Frontal cortex (tissue), 4 donors: ENCODE data around the gene HDAC10. TPM values are rescaled to one million over a fixed set of nuclear protein-coding genes. Genes with fewer than 3 reads are reported as not detected.
A peak's percentile ranks its signal among the peaks of the same experiment; 100 is the strongest.

ENCODE experiments used
- DNase-seq, 2 donors: peaks; one replicate each; pipeline ENCODE4 v3.0.0; 2012; ENCODE audit warnings: low spot score in 2 of 2
- FAIRE-seq: peaks from 2 replicates; lab custom pipeline; 2012; peaks lifted over from hg19 to GRCh38; lab: Jason Lieb, UNC
- total RNA-seq: library from RNA; depleted of rRNA; stranded (reverse); fragments of >200 nt; gene quantifications from one replicate; pipeline ENCODE4 v1.2.3, GENCODE V29; 2014
- donor health status: control.
- donor health status: control.
- donor health status: control.

HDAC10 gene
- total RNA-seq, 1 donor from 2014 or later = 16.7 TPM

DNA sequence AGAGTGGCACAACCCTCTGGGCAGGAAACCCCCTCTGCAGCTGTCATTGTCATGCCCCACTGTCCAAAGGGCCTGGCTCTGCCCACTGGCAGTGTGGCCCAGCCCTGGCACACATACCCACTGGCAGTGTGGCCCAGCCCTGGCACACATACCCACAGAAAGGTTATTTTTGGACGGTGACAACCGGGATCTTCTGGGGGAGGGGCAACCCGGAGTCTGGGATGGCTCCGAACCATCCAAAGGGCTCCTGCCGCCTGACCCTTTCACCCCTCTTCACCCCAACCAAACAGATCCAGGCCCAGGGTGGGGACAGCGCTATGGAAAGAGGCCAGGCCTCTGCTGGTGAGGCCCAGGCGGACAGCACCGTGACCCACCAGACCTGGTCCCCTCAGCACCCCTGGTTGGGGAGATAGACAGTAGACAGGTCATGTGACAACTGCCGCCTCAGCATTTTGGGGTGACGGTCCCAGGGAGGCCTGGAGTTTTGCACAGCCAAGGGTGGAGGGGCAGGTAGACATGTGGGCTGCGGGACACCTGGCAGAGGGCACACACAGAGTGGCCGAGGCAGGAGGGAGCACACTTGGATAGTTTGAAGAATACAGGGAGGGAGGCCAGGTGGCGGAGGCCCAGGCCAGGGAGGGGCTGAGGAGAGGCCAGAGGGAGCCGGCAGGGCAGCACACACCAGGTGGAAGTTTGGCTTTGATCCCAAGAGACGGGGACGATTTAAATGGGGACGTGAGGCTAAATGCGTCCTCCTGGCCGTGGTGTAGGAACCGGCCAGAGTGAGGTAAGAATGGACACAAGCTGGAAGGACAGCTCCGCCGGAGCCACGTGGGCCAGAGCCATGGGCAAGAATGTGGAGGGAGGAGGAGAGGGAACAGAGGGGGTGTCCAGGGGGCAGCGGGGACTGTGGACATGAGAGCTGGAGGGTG lies 7.6 kb upstream of the HDAC10 start:
- no peak for DNase-seq
- FAIRE-seq = no peak

DNA sequence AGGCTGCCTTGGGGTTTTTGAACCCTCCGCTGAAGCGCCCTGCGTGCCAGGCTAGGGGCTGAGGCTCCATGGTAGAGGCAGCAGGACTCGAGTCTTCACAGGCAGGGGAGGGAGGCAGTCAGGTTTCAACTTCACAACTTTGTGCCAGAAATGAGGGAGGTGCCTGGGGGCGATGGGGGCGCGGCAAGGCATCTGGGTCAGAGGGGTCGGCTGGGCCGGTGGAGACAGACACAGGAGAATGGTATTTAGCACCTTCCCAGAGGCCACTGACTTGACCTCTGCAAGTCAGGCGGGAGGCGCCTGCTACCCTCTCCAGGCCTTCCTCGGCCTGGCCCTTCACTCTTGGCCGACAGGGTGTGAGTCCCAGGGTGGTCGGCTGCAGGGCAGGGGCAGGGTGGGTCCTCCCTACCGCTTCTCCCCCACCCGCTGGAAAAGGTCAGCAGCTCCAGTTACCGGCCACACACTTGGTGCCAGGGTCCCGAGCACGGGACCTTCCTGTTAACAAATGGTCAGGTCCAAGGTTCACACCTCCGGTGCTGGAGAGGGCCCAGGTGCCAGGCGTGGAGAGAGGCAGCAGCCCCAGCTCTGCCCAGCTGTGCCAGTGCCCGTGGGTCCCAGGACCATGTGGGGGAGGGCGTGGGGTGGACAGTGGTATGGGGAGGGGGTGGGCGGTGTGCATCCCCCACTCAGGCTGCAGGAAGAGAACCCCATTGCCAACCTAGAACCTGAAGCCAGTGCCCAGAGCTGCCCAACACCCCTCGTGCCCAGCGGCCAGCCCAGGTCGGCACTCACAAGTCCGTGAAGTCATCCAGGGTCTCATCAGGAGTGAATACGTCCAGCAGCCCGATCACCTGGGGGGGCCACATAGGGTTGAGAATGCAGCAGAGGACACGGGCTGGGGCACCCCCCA lies 6.6 kb upstream of the HDAC10 start:
- no peak for FAIRE-seq

DNA sequence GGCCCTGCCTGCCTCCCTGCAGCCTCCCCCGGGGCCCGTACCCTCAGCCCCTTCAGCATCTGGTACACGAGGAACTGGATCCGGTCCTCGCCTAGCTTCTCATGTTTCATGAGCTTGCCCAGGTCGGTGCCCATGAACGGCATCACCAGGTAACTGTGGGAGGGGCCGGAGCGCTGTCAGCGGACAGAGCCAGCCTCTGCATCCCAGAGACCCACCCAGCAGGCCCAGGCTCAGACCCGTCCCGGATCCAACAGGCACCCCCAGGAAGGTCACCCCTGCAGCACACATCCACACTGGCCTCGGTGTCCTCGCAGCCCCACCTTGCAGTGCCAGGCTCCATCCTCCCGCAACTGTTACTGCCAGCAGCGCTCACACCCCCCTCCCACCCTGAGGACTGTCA lies 6.0 kb upstream of the HDAC10 start:
- DNase-seq (no peak), FAIRE-seq (no peak)

More for the DNA sequence above, 6.6 kb upstream of the HDAC10 start:
- no peak for DNase-seq

DNA sequence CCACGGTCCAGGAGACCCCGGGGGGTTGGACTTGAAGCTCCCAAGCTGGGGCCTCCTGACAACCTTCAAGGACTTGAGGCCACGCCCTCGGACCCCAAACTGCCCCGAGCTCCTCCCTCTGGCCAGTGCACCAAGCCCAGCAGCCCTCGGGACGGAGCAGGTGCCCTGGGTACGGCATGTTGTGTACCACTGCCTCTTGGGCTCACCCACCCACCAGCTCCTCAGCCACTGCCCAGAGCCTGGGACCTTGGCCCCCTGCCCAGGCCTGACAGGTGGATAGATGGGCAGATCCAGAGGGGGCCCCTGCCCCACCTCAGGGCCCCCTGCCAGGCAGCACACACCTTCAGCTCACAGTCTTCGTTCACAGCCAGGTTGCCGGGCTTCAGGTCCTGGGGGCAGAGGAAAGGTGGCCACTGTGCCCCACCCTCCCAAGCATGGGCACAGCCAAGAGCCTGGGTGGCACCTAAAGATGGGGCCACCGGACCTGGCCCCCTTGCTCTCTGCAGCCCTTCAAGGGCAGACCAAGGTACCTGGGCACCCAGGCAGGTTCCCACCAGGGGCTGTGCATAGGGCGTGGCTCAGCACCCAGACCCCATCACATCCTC lies 5.3 kb upstream of the HDAC10 start:
- no peak for DNase-seq
- FAIRE-seq = no peak

DNA sequence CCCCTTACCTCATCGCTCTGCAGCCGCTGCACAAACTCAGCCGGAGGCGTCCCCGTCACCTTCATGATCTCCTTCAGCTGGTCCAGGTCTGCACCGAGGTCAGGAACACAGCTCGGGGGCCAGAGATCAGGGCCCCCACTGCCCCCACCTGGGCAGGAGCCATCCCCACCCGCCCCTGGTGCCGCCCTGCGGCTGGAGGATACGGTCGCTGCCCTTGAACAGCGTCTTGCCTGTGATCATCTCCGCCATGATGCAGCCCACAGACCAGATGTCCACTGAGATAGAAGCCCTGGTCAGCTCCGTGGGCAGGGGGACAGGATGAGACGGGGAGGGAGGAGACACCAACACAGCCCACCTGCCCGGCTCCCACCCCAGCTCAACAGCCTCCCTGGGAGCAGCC lies 4.5 kb upstream of the HDAC10 start:
- FAIRE-seq (no peak), DNase-seq (no peak)

DNA sequence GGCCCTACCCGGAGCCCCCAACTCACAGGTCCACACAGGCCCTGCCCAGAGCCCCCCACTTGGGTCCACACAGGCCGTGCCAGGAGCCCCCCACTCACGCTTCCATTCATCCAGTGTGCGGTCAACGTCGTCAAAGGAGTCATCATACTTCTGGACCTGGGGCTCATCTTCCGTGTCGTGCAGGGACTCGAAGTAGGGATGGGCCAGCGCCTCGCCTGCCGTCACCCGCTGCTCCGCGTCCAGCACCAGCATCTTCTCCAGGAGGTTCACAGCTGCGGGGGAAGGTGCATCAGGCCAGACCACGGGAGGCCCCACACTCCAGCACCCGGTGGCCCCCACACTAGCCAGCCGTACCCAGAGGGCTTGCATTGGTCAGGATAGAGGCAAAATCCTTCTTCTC lies 4.0 kb upstream of the HDAC10 start:
- FAIRE-seq (no peak), DNase-seq (no peak)

DNA sequence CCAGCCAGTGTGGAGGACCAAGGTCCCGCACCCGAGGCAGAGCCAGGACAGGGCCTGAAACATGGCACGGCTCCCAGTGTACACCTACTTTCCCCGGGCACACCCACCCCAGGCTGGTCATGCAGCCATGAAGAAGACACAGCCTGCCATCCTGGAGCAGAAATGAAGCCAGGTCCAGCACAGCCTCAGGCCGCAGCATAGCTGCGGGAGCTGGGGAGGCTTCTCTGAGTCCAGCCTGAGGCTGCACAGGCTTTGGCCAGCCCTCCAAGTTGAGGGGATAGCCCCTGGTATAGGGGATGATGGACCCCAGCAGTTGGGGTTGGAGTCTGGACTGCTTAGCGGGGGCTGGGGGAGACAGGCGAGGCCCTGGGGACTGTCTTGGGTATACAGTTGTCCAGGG lies 2.9 kb upstream of the HDAC10 start:
- FAIRE-seq = no peak
- no peak for DNase-seq

DNA sequence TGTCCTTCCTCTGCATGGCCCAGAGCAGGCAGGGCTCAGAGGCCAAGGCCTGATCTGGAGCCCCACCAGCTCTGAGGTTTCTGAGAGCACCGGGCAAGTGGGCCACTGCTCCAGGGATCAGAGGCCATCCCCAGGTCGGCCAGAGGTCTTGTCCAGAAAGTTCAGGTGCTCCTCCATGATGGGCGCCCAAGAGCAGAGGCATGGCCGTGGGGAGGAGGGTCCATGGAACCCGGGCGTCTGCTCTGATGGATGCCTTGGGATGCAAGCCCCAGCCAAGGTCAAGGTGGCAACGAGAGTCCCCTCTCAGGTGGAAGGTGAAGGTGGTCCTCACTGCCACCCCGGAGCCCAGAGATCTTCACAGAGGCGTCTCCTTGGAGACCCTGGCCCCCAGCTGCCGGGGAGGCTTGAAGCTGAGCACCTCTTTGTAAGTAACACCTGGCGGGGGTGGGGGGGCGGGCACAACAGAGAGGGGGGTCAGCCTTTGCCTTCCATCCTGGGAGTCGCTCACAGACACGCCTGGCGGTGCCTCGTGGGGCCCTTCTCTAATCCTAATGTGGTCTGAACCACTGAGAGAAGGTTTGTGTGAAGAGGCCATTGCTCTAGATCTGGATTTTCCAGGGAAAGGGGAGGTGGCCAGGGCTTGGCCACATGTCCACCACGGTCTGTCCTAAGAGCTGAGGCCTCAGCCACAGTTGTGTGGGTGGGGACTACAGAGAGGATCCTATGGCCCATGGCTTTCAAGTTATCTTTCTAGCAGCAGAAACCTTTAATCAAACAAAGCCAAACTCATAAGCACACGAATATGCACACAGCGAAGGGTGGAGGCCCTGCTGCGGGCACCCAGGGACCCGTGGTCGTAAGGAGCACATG lies 2.2 kb upstream of the HDAC10 start:
- FAIRE-seq = no peak
- no peak for DNase-seq

DNA sequence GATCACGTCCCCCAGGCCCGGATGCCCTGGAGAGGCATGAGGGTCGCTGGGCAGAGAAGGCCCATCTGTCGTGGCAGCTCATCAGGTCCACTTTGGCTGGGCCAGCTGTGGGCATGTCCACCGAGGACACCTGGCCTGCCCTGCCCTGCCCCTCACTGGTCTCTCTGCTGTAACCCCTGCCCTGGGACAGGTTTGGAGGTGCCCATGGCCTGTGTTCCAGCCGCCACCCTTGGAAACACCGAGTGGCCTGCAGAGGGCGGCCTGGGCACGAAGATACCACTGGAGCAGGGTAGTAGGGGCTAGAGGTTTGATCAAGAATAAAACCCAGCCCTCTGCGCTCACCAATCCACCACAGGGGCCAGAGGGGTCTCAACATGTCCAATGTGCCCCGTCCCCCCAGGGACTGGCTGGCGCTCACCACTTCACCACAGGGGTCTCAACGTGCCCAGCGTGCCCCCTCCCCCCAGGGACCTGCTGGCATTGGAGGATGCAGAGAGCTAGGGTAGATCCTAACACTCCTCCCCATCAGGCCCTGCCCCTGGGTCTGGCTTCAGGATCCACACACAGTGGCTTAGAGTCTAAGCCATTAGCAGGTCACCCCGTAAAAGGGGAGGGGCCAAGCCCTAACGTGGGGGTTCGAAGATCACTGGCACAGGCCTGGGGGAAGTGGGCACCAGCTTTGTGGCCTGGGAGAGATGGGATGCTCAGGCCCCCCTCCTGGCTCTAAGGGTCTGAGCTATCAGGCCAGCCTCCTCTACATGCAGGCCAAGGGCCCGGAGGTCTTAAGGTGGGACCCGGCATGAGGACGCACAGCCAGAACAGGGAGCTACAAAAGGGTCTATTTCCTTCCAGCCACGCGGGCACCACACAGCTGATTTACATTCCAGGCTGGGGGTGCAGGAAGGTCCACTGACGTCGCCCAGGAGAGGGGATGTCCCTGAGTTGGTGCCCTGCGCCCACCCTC lies 1.3 kb upstream of the HDAC10 start:
- DNase-seq (peak in 1 of 2 donors; percentile 75), FAIRE-seq (no peak)

DNA sequence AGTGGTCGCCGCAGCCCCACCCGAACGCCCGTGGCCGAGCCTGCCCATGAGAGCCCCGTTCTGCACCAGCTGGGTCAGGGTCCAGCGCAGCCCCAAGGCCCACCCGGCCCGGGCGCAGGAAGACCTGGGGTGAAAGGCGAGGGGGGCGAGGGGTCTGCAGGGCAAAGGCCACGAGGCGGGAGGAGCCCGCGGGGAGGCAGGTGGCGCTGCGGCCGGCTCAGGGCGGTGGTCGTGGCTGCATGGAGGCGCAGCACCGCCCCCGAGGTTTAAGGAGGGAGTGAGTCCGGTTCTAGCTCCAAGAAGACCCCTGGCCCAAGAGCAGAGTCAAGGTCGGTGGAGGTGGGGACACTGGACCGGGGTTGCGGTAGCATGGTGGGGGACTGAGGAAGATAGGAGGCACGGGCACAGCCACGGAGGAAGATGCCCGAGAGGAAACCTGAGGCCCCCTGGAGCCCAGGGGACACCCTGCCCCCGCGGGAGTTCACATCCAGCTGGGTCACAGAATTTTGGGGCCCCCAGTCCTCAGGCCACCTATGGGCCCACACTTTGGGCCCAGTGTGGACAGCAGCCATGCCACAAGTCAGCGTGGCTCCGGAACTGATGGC lies 514 bp upstream of the HDAC10 start:
- FAIRE-seq (no peak), DNase-seq (no peak)

DNA sequence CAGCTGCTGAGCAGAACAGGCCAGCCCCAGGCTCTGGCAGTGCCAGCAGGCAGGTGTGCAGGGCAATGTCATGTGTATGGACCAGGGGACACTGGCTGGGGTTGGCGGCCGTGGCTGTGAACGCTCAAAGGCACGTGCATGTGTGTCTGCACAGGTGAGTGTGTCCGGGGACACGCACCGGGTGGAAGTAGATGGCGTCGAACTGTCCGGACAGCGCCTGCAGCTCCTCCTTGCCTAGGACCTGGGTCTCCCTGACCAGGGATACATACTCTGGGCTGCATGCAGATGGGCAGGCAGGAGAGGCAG lies 863 bp downstream of the HDAC10 start:
- FAIRE-seq (no peak), DNase-seq (no peak)

DNA sequence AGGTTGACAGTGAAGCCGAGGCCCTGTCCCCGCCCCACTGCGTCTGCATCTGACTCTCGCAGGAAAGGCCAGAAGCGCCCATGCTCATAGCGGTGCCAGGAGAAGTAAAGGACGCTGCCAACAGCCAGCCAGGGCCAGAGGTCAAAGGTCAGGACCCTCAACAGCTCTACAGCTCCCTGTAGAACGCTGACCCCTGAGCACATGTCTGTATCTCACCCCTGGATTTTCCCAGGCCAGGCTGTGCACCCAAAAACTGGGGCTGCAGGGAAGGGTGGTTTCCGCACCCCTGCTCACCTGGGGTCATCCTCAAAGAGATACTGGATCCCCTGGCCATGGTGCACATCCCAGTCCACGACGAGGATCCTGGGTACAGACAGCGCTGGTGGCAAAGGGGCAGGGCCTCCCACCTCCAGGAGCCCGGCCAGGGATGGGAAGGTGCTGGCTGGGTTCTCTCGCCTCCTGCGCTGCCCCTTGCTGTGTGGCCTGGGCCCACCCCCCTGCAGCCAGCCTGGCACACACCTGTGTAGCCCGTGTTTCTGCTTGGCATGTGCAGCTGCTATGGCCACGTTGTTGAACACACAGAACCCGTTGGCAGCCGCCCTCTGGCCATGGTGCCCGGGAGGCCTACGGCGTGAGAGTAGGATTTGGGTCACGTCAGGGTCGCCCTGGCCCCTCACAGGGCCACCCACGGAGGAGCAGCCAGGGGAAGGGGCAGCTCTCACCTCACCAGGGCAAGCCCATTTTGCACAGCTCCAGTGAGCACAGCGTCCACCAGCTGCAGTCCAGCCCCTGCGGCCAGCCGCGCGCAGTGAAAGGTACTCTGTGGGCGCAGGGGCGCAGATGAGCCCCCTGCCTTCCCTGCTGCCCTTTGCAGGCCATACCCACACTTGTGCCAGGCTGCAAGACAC lies 1.5 kb downstream of the HDAC10 start:
- no peak for FAIRE-seq
- no peak for DNase-seq

DNA sequence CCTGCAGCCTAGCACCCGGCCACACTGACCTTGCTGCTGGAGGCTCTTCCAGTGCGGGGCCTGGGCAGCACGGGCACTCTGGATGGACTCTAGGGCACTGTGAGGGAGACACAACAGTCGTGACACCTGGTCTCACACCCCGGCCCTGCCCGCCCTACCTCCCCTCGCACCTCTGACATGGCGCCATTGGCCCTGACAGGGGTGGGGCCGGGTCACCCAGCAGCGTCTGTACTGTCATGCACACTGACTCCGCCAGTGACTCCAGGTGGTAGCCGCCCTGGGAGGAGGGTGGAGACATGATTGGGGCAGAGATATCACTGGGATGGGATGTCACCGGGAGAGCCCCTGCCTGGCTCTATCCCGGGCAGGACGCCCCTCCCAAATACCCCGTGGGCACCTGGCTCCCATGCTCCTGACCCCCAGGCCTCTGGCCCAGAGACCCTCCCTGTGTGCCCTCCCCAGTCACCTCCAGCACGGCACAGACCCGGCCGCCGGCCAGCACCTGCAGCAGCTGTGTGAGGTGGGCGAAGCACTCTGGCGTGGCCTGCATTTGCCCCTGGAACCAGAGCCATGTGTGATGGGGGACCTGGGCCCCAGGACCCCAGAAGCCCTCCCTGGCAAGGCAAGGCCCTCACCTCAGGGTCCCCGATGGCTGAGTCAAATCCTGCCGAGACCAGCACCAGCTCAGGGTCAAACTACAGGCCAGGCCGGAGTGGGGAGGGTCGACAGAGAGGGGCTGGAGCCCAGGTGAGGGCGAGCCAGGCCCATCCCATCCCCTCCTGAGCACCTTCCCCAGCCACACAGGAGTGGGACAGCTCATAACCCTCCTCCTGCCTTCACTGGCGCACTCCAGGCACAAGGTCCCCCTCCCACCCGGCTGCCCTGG lies 2.6 kb downstream of the HDAC10 start:
- DNase-seq (no peak), FAIRE-seq (no peak)

DNA sequence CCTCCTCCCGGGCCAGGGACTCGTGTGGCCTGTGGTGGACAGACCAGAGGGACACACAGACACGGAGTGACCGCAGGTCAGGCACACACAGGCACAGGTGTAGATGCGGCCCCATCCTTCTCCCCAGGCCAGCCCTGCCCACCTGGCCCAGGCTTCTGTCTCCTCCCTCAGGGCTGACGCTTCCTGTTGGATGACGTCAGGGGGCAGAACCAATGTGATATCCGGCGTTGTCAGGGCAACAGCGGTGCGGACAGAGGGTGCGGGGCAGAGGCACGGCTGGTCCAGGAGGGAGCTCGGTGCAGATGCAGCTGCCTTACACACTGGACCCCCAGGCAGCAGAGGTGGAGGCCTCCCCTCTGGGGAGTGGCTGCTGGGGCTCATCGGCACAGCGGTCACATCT lies 3.3 kb downstream of the HDAC10 start:
- DNase-seq = no peak
- no peak for FAIRE-seq

DNA sequence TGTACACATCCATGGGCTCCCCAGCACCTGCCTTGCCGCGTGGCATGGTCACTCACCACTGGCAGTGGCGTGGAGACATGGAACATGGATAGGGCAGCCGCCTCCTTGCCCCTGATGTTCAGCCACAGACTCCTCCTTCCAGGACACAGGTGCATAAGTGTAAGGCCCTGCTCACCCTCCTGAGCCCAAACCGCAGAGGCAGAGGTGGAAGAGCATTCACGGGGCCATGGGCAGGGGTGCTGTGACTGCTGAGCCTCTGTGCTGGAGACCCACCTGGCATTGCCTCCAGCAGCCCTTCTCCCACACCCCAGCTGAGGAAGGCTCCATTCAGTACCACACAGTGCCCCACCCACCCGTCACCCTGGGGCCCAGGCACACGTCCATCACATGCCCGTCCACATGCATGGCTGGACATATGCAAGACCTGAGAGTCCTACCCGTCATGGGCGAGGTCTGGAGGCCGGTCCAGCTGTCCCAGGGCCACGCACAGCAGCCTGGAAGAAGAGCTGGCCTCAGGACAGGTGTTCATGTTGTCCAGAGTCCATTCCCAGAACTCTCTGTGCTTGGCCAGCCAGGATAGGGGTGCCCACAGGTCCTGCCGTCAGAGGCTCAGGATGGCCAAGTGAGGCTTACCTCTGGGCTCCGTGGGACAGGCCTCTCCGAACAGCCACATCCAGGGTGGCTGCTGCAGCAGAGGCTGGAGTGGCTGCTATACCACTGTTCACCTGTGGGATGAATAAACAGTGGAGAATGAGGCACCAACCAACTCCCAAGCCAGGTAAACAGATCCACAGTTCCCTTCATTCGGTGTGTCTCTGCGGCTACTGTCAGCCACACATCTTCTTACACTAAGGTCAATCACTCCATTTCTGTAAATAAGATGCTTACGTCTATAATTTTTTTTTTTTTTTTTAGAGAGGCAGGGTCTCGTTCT lies 4.6 kb downstream of the HDAC10 start:
- no peak for DNase-seq
- no peak for FAIRE-seq
